Stimulated activated CD8-positive, alpha-beta memory T cell treated with anti-CD3 and anti-CD28 coated beads, Interleukin-15, amount 100 ng/mL, for 24 hours (primary cell): Measurements from ENCODE around the gene EHD4.

Experiments used
- DNase-seq: peaks from one replicate; pipeline ENCODE4 v3.0.0-alpha.2; 2020; ENCODE audit warnings: low read depth

The EHD4 gene

DNA sequence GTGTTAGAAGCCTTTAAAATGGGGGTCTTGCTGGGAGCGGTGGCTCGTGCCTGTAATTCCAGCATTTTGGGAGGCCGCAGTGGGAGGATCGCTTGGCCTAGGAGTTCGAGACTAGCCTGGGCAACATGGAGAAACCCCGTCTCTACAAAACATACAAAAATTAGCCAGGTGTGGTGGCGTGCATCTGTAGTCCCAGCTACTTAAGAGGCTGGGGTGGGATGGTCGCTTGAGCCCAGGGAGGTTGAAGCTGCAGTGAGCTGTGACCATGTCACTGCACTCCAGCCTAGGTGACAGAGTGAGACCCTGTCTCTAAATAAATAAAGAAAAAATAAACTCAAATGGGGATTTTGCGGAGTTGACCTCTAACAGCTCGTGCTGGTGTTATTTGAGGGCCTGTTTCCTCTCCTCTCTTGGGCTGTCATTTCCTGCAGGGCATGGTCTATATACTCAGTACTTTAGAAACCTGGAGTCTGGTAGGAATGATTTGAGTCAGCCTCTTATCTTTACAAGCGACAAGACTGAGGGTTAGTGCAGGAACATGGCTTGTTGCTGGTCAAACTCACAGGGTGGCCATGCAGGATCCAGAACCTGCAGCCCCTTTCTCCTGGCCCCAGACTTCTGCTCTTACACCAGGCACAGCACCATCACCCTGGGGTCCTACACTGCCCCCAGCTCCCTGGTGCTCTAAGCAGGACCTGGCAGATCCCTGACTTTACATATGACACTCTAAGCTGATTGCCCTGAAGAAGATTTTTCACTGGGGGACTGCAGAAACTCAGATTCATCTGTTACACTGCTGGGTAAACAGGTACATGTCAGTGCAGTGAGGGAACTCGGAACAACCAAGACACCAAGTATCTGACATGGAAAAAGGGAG, 15.1 kb downstream of the EHD4 start:
- no peak for DNase-seq

DNA sequence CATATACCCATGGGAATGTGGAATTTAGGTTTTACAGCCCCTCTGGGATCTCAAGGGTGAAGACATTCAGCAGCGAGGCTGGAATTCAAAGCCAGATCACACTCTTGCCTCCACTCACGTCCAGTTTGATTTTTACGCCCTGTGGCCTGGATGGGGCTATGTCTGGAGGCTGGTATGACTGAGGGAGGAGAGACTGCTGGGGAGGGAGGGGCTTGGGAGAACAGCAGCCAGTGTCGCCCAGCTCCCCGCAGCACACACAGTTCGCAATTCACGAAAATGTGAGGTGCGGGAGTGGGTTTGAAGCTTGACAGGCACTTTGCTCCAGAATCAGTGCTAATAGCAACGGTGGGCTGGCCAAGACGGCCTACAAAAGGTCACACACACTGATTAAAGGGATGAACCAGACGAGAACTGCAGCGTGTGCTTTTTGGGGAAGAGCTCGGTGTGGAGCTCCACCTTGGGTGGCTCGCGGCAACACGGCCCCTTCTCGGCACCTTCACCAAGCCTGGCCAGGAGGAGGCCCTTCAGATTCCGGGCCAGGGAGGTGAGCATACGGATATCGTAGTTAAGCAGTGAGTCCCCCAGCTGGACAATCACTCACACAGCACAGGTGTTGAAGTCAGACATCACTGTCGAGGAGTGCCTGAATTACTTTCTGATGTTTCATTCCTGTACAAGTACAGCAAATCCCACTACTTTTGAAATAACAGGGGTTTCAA, 16.4 kb downstream of the EHD4 start:
- no peak for DNase-seq

DNA sequence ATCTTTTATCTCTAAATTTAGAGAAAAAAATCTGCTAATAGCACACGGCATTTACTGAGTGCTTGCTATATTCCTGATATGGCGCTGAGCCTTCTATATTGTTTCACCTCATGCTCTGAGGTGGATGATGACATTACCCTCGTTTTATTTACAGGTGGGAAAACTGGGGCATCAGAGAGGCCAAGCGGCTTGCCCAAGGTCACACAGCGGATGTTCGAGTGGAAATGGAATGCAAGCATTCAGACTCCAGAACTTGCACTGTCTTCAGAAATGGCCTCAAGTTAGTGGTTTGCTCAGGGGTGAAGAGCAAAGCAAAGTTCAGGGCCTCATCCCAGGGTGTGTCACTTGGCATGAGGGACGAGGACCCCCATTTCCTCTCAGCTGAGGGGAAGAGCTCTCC, 17.3 kb downstream of the EHD4 start:
- no peak for DNase-seq

DNA sequence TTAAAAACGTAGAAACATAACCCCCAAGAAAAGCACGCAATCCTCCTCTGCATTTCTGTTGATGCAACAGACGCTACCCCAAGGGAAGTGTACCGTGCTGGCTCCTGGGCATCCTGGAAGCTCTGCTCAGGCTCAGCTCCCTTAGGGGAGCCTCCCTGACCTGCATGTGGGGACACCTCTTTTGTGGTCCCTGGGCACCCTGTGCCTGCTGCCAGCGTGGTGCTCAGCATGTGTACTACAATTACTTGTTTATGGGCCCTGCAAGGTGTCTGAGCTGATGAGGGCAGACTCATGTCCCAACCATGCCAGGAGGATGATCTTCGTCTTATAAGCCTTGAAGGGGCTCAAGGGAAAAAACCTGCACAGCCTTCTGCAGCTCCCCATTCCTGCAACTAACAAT, 18.3 kb downstream of the EHD4 start:
- no peak for DNase-seq

DNA sequence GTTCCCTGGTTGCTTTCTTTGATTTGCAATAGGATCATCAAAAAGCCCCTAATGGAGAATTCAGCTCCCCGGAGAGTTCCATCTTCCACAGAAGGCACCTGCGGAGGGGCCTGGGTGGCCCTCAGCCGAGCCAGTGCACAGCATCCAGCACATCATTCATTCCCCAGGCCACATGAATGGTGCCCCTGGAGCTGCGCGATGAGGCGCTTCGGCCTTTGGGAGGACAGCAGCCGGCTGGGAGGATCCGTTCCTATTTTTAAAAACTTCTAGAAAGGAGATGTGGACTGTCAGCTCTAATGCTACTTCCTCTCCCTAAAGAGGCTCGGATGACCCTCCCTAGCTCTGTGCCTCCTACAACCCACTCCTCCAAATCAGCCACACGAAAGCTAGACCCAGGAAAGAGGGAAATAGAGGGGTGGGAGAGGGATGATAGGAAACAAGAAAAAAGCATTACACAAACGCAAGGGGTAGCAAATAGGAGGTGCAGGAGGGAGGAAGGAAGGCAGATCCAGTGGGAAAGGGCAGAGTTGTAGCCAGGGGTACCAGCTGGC, 20.3 kb downstream of the EHD4 start:
- DNase-seq = no peak

DNA sequence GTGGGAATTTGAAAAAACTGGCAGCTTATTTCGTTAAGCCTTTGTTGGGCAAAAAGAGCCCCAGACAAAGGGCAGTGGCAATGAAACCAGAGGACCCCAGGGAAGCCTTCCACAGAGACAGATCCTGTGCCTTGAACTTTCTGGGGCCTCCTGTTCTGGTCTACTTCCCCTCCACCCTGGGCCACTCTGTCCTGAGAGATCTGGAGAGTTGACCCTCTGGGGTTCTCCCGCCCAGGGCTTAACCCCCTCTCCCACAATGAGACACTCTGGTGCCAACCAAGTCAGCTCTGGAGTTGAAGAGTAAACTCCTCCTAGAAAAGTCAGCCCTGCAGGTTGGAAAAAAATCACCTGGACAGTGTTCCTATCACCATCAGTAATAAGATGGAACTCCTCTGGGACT, 20.8 kb downstream of the EHD4 start:
- no peak for DNase-seq

DNA sequence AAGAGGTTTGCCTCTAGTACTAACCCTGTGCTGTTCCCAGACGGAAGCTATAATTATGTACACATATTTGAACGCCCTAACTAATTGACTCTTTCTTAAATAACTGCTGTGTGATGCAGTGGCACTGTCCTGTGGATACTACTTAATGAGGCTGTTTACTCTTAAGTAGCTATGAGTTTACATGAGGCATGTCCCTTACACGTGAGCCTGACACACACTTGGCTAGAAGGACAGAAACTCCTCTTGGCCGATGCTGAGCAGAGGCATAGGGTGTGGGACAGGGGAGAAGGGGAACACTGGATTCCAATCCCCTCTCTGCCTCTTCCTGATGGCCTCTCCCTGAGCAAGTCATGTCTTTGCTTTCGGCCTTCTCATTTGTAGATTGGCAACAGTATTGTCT, 21.9 kb downstream of the EHD4 start:
- DNase-seq = no peak

DNA sequence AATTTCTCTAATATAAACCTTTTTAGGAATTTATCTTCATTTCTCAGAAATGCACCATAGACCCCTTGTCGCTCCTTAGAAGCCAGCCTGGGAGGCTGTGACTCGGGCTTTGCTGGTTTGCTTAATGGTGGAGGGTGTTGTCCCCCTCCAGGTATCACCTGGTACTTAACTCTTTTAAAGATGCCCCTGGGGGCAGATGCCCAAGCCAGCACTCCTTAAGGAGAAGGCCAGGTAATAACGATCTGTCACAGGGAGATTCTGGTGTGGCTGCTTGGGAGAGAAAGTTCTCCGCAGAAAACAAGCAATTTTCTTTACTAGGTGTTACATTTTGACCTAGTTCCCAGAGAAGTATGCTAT, 22.3 kb downstream of the EHD4 start:
- no peak for DNase-seq

DNA sequence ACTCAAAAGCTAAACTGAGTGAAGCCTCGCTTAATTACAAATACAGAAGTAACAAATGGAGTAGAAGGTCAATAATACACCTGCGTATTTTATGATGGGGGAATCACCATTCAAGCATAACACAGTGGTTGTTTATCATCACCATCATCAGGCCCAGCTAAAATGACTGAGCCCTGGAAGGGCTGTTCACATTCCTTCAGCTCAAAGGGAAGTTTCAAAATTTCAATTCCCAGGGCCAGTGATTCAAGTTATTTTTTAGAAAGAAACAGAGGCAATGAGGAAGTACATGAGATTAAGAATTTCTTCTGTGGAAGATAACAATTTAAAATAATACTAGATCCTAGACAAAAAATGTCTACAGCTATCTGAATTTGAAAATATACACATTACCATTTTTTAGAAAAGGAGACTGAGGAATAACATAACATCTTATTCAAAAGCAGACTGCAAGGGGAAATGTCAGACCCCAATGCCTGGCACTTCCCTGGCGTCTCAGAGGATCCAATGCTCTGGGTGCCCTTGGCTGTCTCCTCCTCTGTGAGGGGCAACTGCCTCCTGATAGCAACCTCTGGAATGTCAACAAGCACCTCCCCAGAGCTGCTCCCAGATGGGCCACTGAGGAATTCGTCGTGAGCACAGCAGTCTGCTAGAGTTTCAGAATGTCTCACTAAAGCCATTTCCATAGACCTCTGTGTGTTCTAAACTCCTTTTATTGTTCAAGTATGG, 22.8 kb downstream of the EHD4 start:
- no peak for DNase-seq

DNA sequence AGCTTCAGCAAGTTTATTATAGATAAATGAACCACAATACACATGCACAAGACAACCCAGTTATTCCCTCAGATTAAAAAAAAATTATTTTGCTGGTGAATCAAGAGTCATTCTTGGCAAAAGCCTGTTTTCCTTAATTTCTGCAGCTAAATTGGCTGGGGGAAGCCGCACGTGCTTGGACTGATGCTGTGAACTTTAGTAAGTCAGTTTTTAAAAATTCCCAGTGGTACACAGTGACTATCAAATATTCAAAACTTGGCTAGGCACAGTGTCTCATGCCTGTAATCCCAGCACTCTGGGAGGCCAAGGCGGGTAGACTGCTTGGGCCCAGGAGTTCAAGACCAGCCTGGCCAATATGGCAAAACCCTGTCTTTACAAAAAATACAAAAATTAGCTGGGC, 23.9 kb downstream of the EHD4 start:
- DNase-seq = no peak

DNA sequence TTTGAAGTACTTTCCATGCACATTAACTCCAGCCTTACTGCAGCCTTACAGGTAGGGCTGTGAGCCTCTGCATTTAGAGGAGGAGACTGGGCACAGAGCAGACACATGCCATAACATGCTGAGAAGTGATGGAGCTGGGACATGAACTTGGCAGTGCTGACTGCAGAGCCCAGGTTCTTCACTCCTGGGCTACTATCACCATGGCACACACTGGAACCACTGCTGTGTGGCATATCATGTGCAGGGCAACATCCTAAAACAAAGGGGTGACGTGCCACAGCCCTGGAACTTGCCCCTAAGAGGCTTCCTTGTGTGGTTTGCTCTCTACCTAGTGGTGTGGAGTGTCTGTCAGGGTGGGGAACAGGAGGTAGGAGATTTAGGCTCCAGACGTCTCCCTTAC, 25.4 kb downstream of the EHD4 start:
- no peak for DNase-seq

DNA sequence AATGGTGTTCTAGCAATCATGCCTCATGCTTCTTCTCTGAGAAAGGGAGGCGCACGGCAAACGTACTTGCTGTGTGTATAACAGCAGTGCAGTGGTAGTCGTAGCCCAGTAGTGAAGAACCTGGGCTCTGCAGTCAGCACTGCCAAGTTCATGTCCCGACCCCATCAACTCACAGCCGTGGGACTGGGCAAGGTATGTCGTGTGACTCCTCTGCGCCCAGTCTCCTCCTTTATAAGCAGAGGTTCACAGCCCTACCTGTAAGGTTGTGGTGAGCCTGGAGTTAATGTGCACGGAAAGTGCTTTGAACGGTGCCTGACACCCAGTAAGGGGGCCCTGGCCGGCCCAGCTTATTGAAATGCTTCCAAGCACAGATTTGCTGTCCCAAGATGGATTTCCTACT, 26.6 kb downstream of the EHD4 start:
- no peak for DNase-seq

DNA sequence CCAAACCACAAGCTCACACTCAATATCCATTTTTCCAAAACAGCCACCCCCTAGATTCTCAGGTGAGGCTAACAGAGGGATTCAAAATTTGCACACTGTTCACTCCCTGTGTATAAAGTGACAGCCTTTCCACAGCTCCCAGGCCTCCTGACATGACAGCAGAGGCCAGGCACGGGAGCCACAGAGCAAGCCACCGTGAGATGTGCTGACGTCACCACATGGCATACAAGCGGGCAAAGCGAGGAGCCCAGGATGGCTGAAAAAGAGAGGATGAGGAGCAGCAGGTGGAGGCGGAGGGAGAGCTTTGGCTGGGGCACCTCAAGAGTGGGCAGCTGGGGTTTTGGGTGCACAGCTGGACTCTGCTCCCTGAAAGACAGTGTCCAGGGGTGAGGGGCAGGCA, 27.1 kb downstream of the EHD4 start:
- no peak for DNase-seq

DNA sequence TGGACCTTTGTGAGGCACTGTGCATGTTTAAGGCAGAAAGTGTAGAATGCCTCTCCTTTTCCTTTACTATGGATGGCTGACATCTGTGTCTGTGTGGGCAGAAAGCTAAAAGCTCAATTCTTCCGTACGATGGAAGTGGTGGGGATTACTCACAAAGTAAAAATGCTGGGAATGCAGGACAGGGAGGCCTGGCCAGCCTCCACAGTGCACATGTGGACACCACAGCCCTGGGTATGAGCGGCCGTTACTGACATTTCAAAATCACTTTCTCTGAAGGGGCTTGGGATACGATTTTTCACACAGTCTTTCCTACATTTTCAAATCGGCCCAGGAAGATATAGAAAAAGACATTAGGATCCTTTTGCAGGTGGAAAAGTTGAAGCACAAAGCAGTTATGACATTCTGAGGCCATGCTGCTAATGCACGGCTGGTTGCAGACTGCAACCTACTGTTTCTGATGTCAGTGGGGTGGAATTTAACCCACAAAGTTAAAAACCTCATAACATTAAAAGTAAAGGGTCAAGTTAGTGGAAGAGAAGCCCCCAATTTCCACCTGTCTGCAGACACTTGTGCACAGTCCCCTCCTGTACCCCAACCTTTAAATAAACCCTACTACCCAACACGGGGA, 27.9 kb downstream of the EHD4 start:
- no peak for DNase-seq

DNA sequence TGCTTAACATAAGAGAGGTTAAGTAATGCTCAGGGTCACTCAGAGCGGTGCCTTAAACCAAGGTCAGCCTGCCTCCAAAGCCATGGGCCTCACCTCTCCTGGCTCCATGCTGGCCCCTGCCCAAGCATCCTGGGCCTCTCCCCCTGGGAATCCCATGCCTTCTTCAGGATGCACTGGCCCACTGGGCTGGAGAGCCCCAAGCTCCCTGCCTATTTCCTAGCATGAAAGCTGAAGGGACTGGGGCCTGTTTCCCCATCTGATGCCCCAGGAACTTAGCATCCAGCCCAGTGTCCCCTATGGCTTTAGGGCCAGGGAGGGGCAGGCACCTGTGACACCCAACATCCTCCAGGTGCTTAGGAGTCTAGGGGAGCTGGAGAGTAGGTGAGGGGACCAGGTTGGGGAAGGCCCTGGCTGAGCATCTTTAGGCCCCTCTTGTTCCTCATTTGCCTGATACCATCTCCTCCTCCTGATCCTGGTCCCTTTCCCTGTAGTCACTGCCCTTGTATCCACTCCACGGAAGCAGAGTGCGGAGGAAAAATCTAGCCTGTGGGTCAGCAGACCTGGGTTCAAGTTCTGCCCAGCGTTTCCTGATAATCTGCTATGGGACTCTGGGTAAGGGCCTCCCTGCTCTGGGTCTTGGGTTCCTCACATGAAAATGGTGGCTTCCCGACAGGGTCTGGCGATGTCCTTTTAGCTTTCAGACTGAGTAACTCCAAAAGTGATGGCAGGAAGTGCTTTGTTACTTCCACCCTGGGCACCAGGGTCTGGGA, 28.6 kb downstream of the EHD4 start:
- no peak for DNase-seq

DNA sequence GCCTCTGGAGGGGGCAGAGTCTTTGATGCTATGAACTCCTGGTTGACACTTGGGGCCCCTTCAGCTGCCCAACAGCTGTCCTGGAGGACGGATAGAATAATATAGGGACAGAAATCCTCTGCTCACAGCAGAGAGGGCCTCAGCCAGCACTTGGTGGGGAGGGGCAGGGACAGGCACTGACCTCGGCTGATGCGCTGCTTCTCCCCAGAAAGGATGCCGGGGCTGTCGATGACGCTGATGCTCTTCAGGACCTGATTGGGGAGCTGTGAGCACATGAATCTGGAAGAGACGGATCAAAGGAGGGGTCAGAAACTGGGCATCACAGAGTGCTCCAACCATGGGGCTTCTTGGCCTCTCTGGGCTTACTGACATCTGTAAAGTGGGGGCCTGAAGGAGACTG, 29.5 kb downstream of the EHD4 start:
- DNase-seq = no peak

DNA sequence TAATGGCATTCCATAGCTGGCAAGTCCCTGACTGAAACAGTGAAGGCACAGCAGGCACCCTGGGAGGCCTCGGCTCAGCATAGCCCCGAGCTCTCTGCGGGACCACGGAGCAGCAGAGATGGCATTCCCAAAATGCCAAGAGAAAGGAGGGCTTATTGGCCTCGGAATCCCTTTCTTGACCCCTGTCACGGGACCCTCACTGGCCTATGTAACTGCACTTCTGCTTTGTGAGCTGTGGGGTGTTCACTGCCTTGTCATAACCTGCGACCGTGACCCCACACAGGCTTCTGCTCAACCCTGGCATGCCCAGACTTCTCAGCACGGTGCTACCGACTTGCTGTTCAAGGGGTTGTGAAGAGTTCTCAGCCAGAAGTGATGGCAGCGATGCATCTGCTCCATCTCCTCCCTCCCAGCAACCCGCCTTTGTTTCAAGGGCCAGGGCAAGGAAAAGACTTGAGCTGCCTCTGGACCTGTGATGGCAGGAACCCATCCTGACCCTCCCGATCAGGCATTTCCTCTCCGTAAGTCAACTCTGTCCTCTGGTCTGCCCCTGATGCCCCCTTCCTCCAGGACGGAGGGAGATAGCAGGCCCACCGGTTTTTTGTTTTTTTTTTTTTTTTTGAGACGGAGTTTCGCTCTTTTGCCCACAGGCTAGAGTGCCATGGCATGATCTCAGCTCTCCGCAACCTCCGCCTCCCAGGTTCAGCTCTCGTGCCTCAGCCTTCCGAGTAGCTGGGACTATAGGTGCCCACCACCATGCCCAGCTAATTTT, 30.5 kb downstream of the EHD4 start:
- no peak for DNase-seq

DNA sequence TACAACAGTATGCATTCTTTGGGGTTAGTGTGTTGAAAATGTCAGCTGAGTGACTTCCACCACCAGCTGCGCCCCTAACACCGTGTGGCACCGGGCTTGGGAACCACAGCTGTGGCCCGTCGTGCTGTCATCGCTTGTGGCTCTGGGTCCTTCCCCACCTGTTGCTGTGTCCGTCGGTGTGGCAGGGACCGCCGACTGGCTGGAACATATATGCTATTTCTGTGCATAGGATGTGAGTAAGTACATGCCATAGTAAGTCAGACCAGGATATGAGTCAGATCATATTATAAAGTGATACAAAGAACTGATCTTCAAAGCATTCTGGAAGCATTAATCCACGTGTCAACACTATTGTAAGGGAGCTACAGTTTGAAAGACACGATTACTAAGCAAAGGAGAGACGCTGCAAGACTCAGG, 31.9 kb downstream of the EHD4 start:
- no peak for DNase-seq

DNA sequence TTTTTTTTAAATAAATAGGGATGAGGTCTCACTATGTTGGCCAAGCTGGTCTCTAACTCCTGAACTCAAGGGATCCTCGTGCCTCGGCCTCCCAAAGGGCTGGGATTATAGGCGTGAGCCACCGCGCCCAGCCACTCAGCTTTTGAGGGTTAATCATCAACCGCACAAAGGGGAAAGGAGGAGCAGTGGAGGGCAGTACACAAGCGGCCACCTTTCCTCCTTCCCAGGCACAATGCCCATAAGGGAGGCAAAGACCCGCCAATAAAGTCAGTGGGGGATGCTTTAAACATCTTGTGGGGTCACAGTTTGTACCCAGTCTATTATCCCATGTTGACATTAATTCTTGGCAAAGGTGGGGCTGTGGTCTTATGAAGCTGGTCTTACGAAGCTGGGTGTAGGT, 32.4 kb downstream of the EHD4 start:
- no peak for DNase-seq

DNA sequence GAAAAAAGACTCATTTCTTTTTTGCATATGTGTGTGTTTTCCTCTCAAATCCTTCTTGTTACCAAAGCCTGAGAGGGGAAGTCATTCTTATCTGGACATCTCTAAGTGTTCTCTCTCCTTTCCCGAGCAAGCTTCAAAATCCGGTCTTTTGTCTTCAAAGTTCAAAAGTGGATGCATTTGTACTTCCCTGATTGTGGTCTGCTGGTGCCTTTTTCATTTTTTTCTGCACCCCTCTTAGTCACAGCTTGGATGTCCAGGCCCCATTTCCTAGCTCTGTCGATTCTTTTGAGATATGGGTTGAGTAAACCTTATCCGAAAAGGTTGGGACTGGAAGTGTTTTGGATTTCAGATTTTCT, 34.8 kb downstream of the EHD4 start:
- DNase-seq = no peak
